OCI-LY1 (cell line): Measurements from ENCODE around the gene CASP1.

ENCODE experiments used
- H2AFZ ChIP-seq: fragments of 200-600 bp; sonication (generic), shearing (Covaris generic); 2 replicates; pipeline ENCODE4 v1.6.0; 2014; ENCODE audit warnings: antibody characterized with exemption, mild to moderate bottlenecking, low read length
- H3F3A ChIP-seq: fragments of 200-600 bp; sonication (generic), shearing (Covaris generic); 2 replicates; pipeline ENCODE4 v1.6.0; 2014; ENCODE audit warnings: mild to moderate bottlenecking, antibody characterized with exemption, low read length, moderate library complexity; ENCODE audit not compliant: insufficient read depth
- H3K27ac ChIP-seq: fragments of 200-600 bp; sonication (generic); 2 replicates; pipeline ENCODE4 v1.5.1; 2014; ENCODE audit warnings: low read length, mixed run types, mild to moderate bottlenecking, low read depth; ENCODE audit not compliant: poor library complexity, severe bottlenecking
- H3K27me3 ChIP-seq: fragments of 200-600 bp; sonication (generic); 2 replicates; pipeline ENCODE4 v1.6.0; 2014; ENCODE audit warnings: antibody characterized with exemption, mild to moderate bottlenecking, low read length, moderate library complexity; ENCODE audit not compliant: insufficient read depth
- H3K36me3 ChIP-seq: fragments of 200-600 bp; sonication (generic); 2 replicates; pipeline ENCODE4 v1.6.1; 2014; ENCODE audit warnings: mild to moderate bottlenecking, antibody characterized with exemption, low read length, moderate library complexity, mixed read lengths; ENCODE audit not compliant: insufficient read depth
- H3K4me1 ChIP-seq: fragments of 200-600 bp; sonication (generic); 2 replicates; pipeline ENCODE4 v1.5.1; 2014; ENCODE audit warnings: mild to moderate bottlenecking, low read length, moderate library complexity; ENCODE audit not compliant: insufficient read depth, severe bottlenecking
- H3K4me2 ChIP-seq: fragments of 200-600 bp; sonication (generic), shearing (Covaris generic); 2 replicates; pipeline ENCODE4 v1.6.1; 2014; ENCODE audit warnings: low read length
- H3K4me3 ChIP-seq: fragments of 200-600 bp; sonication (generic); 2 replicates; pipeline ENCODE4 v1.5.1; 2014; ENCODE audit warnings: low read length, low read depth, mild to moderate bottlenecking, mixed read lengths; ENCODE audit not compliant: poor library complexity, severe bottlenecking
- H3K79me2 ChIP-seq: fragments of 200-600 bp; shearing (Covaris generic); 2 replicates; pipeline ENCODE4 v1.6.1; 2016; ENCODE audit warnings: mixed run types, low read length, mixed read lengths; ENCODE audit not compliant: insufficient read depth
- H3K9ac ChIP-seq: fragments of 200-600 bp; sonication (generic), shearing (Covaris generic); 2 replicates; pipeline ENCODE4 v1.6.1; 2014; ENCODE audit warnings: mild to moderate bottlenecking, low read length, mixed read lengths
- H3K9me2 ChIP-seq: fragments of 200-600 bp; sonication (generic), shearing (Covaris generic); 2 replicates; pipeline ENCODE4 v1.6.1; 2014; ENCODE audit warnings: low read depth, mild to moderate bottlenecking, low read length, mixed read lengths
- H3K9me3 ChIP-seq: fragments of 200-600 bp; shearing (Covaris generic); 2 replicates; pipeline ENCODE4 v1.6.1; 2014; ENCODE audit warnings: low read length, mixed read lengths
- H4K20me1 ChIP-seq: fragments of 200-600 bp; sonication (generic), shearing (Covaris generic); 2 replicates; pipeline ENCODE4 v1.6.0; 2016; ENCODE audit warnings: mild to moderate bottlenecking, low read length; ENCODE audit not compliant: insufficient read depth
- CTCF ChIP-seq: fragments of 200-600 bp; sonication (generic), shearing (Covaris generic); IDR thresholded peaks from 2 replicates; pipeline ENCODE4 v1.5.1; 2017; ENCODE audit warnings: mild to moderate bottlenecking, antibody characterized with exemption, low read length, moderate library complexity, mixed read lengths
- EZH2 ChIP-seq: fragments of 200-600 bp; sonication (generic), shearing (Covaris generic); IDR thresholded peaks from 2 replicates; pipeline ENCODE4 v1.8.0; 2017; ENCODE audit warnings: borderline replicate concordance, mixed run types, mild to moderate bottlenecking, antibody characterized with exemption, low read length, moderate library complexity, mixed read lengths

Gene CASP1

GRCh38 chr11:104979839-104980238 is 55.1 kb downstream of the CASP1 start:
- Histone ChIP-seq H4K20me1 (no peaks in the 10 kb centered on the region), H3F3A (no peaks in the 10 kb centered on the region), H3K27me3 (no peaks in the 10 kb centered on the region), H3K4me2 (no peak overlapping the region), H2AFZ (no peak overlapping the region), H3K4me1 (no peaks in the 10 kb centered on the region), H3K27ac (no peak overlapping the region), H3K9ac (no peak overlapping the region), H3K9me2 (no peaks in the 10 kb centered on the region), H3K9me3 (no peaks in the 10 kb centered on the region), H3K4me3 (no peak overlapping the region), H3K79me2 (no peaks in the 10 kb centered on the region), H3K36me3 (no peaks in the 10 kb centered on the region)
- TF ChIP-seq CTCF (no peak), EZH2 (no peak)
